Peyer's patch (tissue), 4 donors: ENCODE results near the gene ADAMTS18. TPM values are rescaled to one million over a fixed set of nuclear protein-coding genes. Genes with fewer than 3 reads are reported as not detected.

ENCODE experiments used
- DNase-seq, 3 donors: peaks; one replicate each; pipeline ENCODE4 v3.0.0-alpha.2; 2017 to 2019
- H3K27ac ChIP-seq, 4 donors: fragments of 200-600 bp; sonication (generic); one replicate each; pipeline ENCODE4 v1.5.1; 2016 to 2019
- H3K27me3 ChIP-seq, 2 donors: fragments of 200-600 bp; sonication (generic); one replicate each; pipeline ENCODE4 v1.5.1; 2019
- H3K36me3 ChIP-seq, 3 donors: fragments of 200-600 bp; sonication (generic); one replicate each; pipeline ENCODE4 v1.5.1; 2016 to 2019
- H3K4me1 ChIP-seq, 4 donors: fragments of 200-600 bp; sonication (generic); one replicate each; pipeline ENCODE4 v1.5.1; 2016 to 2019
- H3K4me3 ChIP-seq, 4 donors: fragments of 200-600 bp; sonication (generic); 1 replicate in 3 of 4; 2 replicates in 1 of 4; pipeline ENCODE4 v1.5.1; 2016 to 2019; ENCODE audit warnings: mild to moderate bottlenecking in 1 of 4
- H3K9me3 ChIP-seq, 4 donors: fragments of 200-600 bp; sonication (generic); one replicate each; pipeline ENCODE4 v1.5.1; 2016 to 2019; ENCODE audit warnings: mild to moderate bottlenecking in 1 of 4
- CTCF ChIP-seq, 6 experiments: fragments of 450-650 bp in 4 of 6; fragments of 200-600 bp in 2 of 6; sonication (generic) in 1 of 6; IDR thresholded peaks; one replicate each; pipeline ENCODE4 v1.5.1; 2017 to 2019; ENCODE audit warnings: antibody characterized with exemption in 6 of 6, mild to moderate bottlenecking in 3 of 6, moderate library complexity in 1 of 6
- POLR2A ChIP-seq, 2 donors: fragments of 450-650 bp; IDR thresholded peaks; one replicate each; pipeline ENCODE4 v1.5.1; 2017; ENCODE audit warnings: antibody characterized with exemption in 2 of 2, mild to moderate bottlenecking in 2 of 2, moderate library complexity in 2 of 2
- total RNA-seq, 4 donors: library from RNA; depleted of rRNA; stranded (reverse); fragments of >200 nt; gene quantifications; one replicate each; pipeline ENCODE4 v1.1.0, GENCODE V29; 2016

ADAMTS18 gene
- total RNA-seq, 4 donors from 2014 or later = 0.27 to 2.5 TPM; not detected in 2

GRCh38 chr16:77302674-77303073, 132.2 kb downstream of the ADAMTS18 start:
- no peak for DNase-seq
- Histone ChIP-seq H3K27ac (no peak overlapping the region), H3K36me3 (no peaks in the 10 kb centered on the region), H3K27me3 (no peaks in the 10 kb centered on the region), H3K4me3 (no peak overlapping the region), H3K9me3 (no peaks in the 10 kb centered on the region), H3K4me1 (no peaks in the 10 kb centered on the region)
- no peak for TF ChIP-seq CTCF (IDR thresholded peaks at IDR 0.05)
- TF ChIP-seq POLR2A (IDR thresholded peaks at IDR 0.05) = no peak

- Histone ChIP-seq H3K27ac (no peak overlapping the region), H3K36me3 (no peaks in the 10 kb centered on the region), H3K4me1 (no peaks in the 10 kb centered on the region), H3K27me3 (no peaks in the 10 kb centered on the region), H3K4me3 (no peak overlapping the region), H3K9me3 (no peaks in the 10 kb centered on the region)
- DNase-seq = no peak
- TF ChIP-seq CTCF (IDR thresholded peaks at IDR 0.05) (no peak), POLR2A (IDR thresholded peaks at IDR 0.05) (no peak)
Observed at GRCh38 chr16:77302249-77302648, 132.6 kb downstream of the ADAMTS18 start.

- no peak overlapping the region for H3K4me3 ChIP-seq
- TF ChIP-seq POLR2A (IDR thresholded peaks at IDR 0.05) (no peak), CTCF (IDR thresholded peaks at IDR 0.05) (no peak)
- no peaks in the 10 kb centered on the region for H3K9me3 ChIP-seq
- H3K27ac ChIP-seq = no peak overlapping the region
- DNase-seq = no peak
- H3K27me3 ChIP-seq = no peaks in the 10 kb centered on the region
- no peaks in the 10 kb centered on the region for H3K4me1 ChIP-seq
- no peaks in the 10 kb centered on the region for H3K36me3 ChIP-seq
Observed at GRCh38 chr16:77300256-77300655, 134.6 kb downstream of the ADAMTS18 start.

GRCh38 chr16:77299395-77299794, 135.4 kb downstream of the ADAMTS18 start:
- Histone ChIP-seq H3K4me3 (no peak overlapping the region), H3K4me1 (no peaks in the 10 kb centered on the region), H3K9me3 (no peaks in the 10 kb centered on the region), H3K27ac (no peak overlapping the region), H3K27me3 (no peaks in the 10 kb centered on the region), H3K36me3 (no peaks in the 10 kb centered on the region)
- no peak for DNase-seq
- no peak for TF ChIP-seq POLR2A (IDR thresholded peaks at IDR 0.05)
- no peak for TF ChIP-seq CTCF (IDR thresholded peaks at IDR 0.05)

GRCh38 chr16:77298418-77299360, 136.1 kb downstream of the ADAMTS18 start:
- no peak for DNase-seq
- Histone ChIP-seq H3K9me3 (no peaks in the 10 kb centered on the region), H3K27me3 (no peaks in the 10 kb centered on the region), H3K36me3 (no peaks in the 10 kb centered on the region), H3K4me3 (no peak overlapping the region), H3K4me1 (no peaks in the 10 kb centered on the region), H3K27ac (no peak overlapping the region)
- TF ChIP-seq POLR2A (IDR thresholded peaks at IDR 0.05) (no peak), CTCF (IDR thresholded peaks at IDR 0.05) (no peak)
